ENCODE measurements around the gene CYB5D1. TPM values are rescaled to one million over a fixed set of nuclear protein-coding genes. Genes with fewer than 3 reads are reported as not detected.

Gene CYB5D1
- 6.6 and 14.2 TPM in 2 replicates for total RNA-seq (2014; rRNA removed; shearing (Covaris generic))

DNA sequence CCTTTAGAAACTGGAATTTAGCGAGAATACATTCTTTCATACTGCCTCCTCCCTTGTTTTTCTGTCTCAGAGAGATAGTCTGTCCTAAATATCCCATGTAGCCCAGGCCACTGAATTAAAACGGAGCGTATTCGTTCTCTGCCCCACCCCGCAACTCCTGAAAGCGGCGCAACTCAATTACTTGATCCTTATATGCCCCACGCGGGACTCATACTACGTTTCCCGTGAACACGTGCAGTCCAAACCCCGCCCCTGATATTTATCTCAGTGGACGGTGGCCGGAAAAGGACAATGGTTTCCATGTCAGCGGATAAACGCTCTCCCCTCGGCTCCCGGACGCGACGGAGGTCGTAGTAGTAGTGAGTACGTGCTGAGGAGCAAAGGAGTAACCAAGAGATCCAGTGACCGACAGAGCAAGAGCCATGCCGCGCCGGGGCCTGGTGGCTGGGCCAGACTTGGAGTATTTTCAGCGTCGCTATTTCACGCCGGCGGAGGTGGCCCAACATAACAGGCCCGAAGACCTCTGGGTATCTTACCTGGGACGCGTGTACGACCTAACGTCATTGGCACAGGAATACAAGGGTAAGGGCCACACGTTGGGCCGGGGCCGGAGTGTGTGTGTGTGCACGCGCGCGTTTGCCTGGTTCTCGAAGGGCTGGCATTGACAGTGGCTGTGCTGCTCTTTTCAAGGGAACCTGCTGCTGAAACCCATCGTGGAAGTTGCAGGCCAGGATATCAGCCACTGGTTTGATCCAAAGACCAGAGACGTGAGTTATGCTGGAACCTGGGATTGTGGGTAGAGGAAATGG lies at the start of gene CYB5D1:
Gene CYB5D1, plus strand, starts transcription at position 291 of the 809 bp plus-strand sequence. Its CDS starts 132 bp downstream, at position 423.
- DNase-seq (ENCODE audit: low read depth), result peak; percentile 91

DNA sequence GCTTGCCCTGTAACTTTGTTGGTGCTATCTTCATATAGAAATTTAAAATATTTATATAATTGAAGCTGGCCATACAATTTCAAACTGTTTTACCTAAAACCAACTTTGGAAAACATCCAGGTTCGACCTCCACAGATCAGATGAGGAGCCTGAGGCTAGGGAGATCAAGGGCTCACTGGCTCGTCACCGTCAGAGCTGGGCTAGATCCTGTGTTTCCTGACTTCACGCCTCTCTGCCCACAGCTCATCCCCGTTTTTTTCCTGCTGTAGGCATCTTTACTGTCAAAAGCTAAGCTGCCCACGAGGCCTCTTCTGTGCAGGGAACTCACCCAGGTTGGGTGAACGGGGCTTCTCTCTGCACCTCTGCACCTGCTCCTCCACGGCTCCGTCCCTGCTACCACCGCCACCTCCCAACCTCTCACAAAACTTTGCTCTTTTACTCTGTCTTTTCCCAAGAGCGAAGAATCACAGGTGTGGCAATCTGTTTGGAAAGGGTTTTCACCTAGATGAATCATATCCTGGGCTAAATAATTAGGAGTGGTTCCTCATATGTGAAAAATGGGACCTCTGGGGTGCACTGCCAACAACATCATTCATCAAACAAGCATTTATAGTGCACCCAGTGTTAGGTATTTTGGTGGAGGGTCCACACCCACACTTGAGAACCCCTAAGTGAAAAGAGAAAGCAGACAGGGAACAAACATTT lies 48.6 kb upstream of the CYB5D1 start:
- DNase-seq (ENCODE audit: low read depth), result no peak

- peak; percentile 31 for DNase-seq (ENCODE audit: low read depth)
Observed at GRCh38 chr17:7809791-7810343, 47.9 kb upstream of the CYB5D1 start.

GRCh38 chr17:7811251-7811650 lies 46.6 kb upstream of the CYB5D1 start:
- DNase-seq (ENCODE audit: low read depth), result no peak

DNA sequence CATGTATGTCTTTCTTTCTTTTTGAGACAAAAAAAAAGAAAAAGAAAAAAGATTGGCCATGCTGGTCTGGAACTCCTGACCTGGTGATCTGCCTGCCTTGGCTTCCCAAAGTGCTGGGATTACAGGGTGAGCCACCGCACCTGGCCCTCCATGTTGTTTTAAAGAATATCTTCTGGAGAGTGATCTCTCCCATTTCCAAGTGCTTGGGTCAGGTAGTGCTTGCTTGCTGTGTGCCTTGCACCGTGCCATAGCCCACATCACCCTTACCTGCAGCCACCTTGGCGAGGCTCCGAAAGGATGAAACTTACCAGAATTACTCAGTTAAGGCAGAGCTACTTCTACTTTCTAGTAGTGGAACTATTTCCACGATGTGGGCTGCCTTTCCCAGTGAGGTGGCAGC lies 42.8 kb upstream of the CYB5D1 start:
- DNase-seq (ENCODE audit: low read depth), result no peak

DNA sequence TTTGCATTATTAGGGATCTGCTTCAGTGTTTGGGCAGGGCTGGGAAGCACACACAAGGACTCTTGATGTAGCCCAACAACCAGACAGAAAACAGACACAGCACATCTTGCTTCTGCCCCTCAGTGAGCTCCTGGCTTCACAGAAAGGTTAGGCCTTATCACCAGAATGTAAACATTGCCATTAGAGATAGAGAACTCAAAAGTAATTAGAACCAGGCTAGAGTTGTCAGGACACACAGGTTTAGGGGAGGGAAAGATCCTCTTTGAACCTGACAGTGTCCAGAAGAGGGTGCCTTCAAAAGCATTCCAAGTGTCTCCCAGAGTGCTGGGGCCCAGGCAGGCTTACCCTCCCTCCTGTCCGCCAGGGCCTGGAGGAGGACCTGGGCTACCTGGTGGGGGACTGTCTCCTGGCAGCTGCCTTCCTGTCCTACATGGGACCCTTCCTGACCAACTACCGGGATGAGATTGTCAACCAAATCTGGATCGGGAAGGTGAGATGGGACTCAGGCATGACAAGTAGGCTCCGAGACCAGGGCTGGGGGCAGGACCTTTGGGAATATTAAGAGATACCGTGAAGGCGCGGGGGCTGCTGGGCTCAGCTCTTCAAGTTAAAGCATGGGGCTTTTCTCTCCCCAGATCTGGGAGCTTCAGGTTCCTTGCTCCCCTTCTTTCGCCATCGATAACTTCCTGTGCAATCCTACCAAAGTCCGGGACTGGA lies 40.7 kb upstream of the CYB5D1 start:
- DNase-seq (ENCODE audit: low read depth), result no peak

DNA sequence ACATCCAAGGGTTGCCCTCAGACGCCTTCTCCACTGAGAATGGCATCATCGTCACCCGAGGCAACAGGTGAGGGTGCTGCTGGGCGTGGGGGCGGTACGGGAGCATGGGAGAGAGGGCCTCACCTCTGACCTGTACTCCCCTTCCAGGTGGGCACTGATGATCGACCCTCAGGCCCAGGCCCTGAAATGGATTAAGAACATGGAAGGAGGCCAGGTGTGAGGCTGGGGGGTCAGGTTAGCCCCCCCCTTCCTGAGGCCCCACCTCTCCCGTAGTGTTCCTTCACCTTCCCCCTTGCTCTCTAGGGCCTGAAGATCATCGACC lies 40.2 kb upstream of the CYB5D1 start:
- DNase-seq (ENCODE audit: low read depth), result no peak

DNA sequence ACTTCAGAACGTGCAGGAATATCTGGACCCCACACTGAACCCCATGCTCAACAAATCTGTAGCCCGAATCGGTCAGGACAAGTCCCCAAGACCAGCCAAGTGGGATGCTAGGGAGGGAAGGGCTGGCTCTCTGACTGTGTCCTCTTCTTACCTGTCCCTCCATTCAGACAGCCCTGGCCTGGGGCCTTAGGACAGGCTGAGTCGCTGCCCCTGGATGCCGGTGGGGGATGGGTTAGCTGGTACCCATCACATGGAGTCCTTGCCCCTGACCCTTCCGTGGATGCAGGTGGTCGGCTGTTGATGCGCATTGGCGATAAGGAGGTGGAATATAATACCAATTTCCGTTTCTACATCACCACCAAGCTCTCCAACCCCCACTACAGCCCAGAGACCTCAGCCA lies 39.8 kb upstream of the CYB5D1 start:
- no peak for DNase-seq (ENCODE audit: low read depth)

GRCh38 chr17:7818746-7819645 lies 38.8 kb upstream of the CYB5D1 start:
- DNase-seq (ENCODE audit: low read depth), result no peak

DNA sequence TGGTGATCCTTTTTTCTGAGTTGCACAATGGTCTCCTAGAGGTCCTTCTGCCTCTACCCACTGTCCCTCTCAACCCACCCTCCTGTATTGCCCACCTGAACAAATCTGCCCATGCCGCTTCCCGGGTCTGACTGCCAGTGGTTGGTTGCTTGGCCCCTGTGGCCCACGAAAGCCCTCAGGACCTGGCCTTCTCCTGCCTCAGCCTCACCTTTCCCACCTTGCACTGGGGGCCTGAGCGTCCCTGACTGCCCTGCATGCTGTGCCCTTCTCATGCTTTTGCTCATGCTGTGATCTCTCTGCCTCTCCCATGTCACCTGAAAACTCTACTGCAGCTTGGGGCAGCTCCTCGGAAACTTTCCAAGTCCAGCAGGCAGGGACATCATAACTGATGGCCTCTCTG lies 37.6 kb upstream of the CYB5D1 start:
- DNase-seq (ENCODE audit: low read depth), result no peak

DNA sequence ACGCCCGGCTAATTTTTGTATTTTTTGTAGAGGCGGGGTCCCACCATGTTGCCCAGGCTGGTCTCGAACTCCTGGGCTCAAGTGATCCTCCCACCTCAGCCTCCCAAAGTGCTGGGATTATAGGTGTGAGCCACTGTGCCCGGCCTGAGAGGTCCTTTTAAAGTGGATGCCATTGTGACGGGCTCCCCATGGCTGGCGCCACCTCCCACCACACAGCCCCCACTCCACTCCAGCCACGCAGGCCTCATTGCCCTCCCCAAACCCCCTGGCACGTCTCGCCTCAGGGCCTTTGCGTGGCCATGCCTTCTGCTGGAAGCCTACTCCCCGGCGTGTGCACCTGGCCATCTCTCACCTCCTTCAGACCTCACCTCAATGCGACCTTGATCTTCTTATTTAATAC lies 35.7 kb upstream of the CYB5D1 start:
- no peak for DNase-seq (ENCODE audit: low read depth)

- no peak for DNase-seq (ENCODE audit: low read depth)
Observed at GRCh38 chr17:7823581-7824001, 34.2 kb upstream of the CYB5D1 start.

GRCh38 chr17:7824021-7824924 lies 33.5 kb upstream of the CYB5D1 start:
- no peak for DNase-seq (ENCODE audit: low read depth)

- DNase-seq (ENCODE audit: low read depth), result peak; percentile 33
Observed at GRCh38 chr17:7825206-7825990, 32.4 kb upstream of the CYB5D1 start.

GRCh38 chr17:7830616-7831015 lies 27.2 kb upstream of the CYB5D1 start:
- no peak for DNase-seq (ENCODE audit: low read depth)

- no peak for DNase-seq (ENCODE audit: low read depth)
Observed at GRCh38 chr17:7831233-7831632, 26.6 kb upstream of the CYB5D1 start.

DNA sequence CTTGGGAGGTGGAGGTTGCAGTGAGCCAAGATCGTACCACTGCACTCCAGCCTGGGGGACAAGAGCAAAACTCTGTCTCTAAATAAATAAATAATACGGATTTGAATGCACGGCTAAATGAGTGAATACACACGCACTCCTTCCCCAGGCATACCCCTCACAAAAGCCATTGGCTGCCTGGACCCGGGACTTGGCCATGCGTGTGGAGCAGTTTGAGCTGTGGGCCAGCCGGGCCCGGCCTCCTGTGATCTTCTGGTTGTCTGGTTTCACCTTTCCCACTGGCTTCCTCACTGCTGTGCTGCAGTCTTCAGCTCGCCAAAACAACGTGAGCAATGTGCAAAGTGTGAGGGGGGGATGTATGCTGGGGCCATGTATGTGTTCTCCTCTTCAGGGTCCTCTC lies 25.4 kb upstream of the CYB5D1 start:
- DNase-seq (ENCODE audit: low read depth), result no peak

DNA sequence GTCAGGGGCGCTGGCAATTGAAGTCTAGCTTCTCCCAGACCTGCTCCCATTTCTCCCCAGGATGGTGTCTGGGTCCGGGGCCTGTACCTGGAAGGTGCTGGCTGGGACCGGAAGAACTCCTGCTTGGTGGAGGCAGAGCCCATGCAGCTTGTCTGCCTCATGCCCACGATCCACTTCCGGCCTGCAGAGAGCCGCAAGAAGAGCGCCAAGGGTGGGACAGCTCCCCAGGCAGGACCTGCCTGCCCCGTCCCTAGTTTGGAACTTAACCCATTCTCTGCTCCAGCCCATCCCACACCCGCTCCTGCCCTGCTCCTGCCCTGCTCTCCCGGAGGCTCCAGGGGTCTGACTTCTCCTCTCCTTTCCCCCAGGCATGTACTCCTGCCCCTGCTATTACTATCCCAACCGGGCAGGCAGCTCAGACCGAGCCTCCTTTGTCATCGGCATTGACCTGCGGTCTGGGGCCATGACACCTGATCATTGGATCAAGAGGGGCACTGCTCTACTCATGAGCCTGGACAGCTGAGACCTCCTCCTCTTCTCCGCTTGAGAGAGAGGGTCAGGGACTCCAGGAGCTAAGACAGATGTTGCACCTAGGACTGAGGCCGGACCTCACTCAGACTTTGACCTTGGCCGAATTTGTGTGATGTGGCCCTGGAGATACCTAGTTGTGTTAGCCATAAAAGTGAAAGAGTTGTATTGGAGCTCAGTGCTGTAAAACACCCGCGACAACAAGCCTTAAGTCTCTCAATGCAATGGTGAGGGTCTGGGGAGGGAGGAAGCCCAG lies 24.6 kb upstream of the CYB5D1 start:
- no peak for DNase-seq (ENCODE audit: low read depth)

Measured in M059J (cell line).